OCI-LY1 (cell line): ENCODE data around the gene TMEM62.
"Not testable (repeated sequence)": the region's sequence is repeated elsewhere in the genome, so short reads cannot be mapped to it uniquely, and the experiment has no call there.

Source experiments
- H2AFZ ChIP-seq: fragments of 200-600 bp; sonication (generic), shearing (Covaris generic); 2 replicates; pipeline ENCODE4 v1.6.0; 2014; ENCODE audit warnings: antibody characterized with exemption, mild to moderate bottlenecking, low read length
- H3F3A ChIP-seq: fragments of 200-600 bp; sonication (generic), shearing (Covaris generic); 2 replicates; pipeline ENCODE4 v1.6.0; 2014; ENCODE audit warnings: mild to moderate bottlenecking, antibody characterized with exemption, low read length, moderate library complexity; ENCODE audit not compliant: insufficient read depth
- H3K27ac ChIP-seq: fragments of 200-600 bp; sonication (generic); 2 replicates; pipeline ENCODE4 v1.5.1; 2014; ENCODE audit warnings: low read length, mixed run types, mild to moderate bottlenecking, low read depth; ENCODE audit not compliant: poor library complexity, severe bottlenecking
- H3K27me3 ChIP-seq: fragments of 200-600 bp; sonication (generic); 2 replicates; pipeline ENCODE4 v1.6.0; 2014; ENCODE audit warnings: antibody characterized with exemption, mild to moderate bottlenecking, low read length, moderate library complexity; ENCODE audit not compliant: insufficient read depth
- H3K36me3 ChIP-seq: fragments of 200-600 bp; sonication (generic); 2 replicates; pipeline ENCODE4 v1.6.1; 2014; ENCODE audit warnings: mild to moderate bottlenecking, antibody characterized with exemption, low read length, moderate library complexity, mixed read lengths; ENCODE audit not compliant: insufficient read depth
- H3K4me1 ChIP-seq: fragments of 200-600 bp; sonication (generic); 2 replicates; pipeline ENCODE4 v1.5.1; 2014; ENCODE audit warnings: mild to moderate bottlenecking, low read length, moderate library complexity; ENCODE audit not compliant: insufficient read depth, severe bottlenecking
- H3K4me2 ChIP-seq: fragments of 200-600 bp; sonication (generic), shearing (Covaris generic); 2 replicates; pipeline ENCODE4 v1.6.1; 2014; ENCODE audit warnings: low read length
- H3K4me3 ChIP-seq: fragments of 200-600 bp; sonication (generic); 2 replicates; pipeline ENCODE4 v1.5.1; 2014; ENCODE audit warnings: low read length, low read depth, mild to moderate bottlenecking, mixed read lengths; ENCODE audit not compliant: poor library complexity, severe bottlenecking
- H3K79me2 ChIP-seq: fragments of 200-600 bp; shearing (Covaris generic); 2 replicates; pipeline ENCODE4 v1.6.1; 2016; ENCODE audit warnings: mixed run types, low read length, mixed read lengths; ENCODE audit not compliant: insufficient read depth
- H3K9ac ChIP-seq: fragments of 200-600 bp; sonication (generic), shearing (Covaris generic); 2 replicates; pipeline ENCODE4 v1.6.1; 2014; ENCODE audit warnings: mild to moderate bottlenecking, low read length, mixed read lengths
- H3K9me2 ChIP-seq: fragments of 200-600 bp; sonication (generic), shearing (Covaris generic); 2 replicates; pipeline ENCODE4 v1.6.1; 2014; ENCODE audit warnings: low read depth, mild to moderate bottlenecking, low read length, mixed read lengths
- H3K9me3 ChIP-seq: fragments of 200-600 bp; shearing (Covaris generic); 2 replicates; pipeline ENCODE4 v1.6.1; 2014; ENCODE audit warnings: low read length, mixed read lengths
- H4K20me1 ChIP-seq: fragments of 200-600 bp; sonication (generic), shearing (Covaris generic); 2 replicates; pipeline ENCODE4 v1.6.0; 2016; ENCODE audit warnings: mild to moderate bottlenecking, low read length; ENCODE audit not compliant: insufficient read depth
- CTCF ChIP-seq: fragments of 200-600 bp; sonication (generic), shearing (Covaris generic); IDR thresholded peaks from 2 replicates; pipeline ENCODE4 v1.5.1; 2017; ENCODE audit warnings: mild to moderate bottlenecking, antibody characterized with exemption, low read length, moderate library complexity, mixed read lengths
- EZH2 ChIP-seq: fragments of 200-600 bp; sonication (generic), shearing (Covaris generic); IDR thresholded peaks from 2 replicates; pipeline ENCODE4 v1.8.0; 2017; ENCODE audit warnings: borderline replicate concordance, mixed run types, mild to moderate bottlenecking, antibody characterized with exemption, low read length, moderate library complexity, mixed read lengths

The TMEM62 gene

DNA sequence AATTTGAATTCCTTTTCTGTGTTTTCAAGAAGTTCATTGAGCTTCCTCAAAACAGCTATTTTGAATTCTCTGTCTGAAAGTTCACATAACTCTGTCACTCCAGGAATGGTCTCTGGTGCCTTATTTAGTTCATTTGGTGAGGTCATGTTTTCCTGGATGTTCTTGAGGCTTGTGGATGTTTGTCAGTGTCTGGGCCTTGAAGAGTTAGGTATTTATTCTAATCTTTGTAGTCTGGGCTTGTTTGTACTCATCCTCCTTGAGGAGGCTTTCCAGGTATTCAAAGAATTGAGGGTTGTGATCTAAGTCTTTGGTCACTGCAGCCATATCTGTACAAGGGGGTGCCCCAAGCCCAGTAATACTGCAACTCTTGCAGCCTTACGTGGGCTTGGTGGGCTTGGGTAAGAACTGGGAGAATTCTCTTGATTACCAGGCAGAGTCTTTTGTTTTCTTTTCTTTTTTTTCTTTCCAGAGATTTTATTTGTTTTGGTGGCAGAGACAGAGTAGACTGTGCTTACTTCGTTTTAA lies 32.5 kb downstream of the TMEM62 start:
- Histone ChIP-seq H2AFZ (no peak overlapping the region), H3K27me3 (no peaks in the 10 kb centered on the region), H3K9ac (no peak overlapping the region), H3K4me3 (no peak overlapping the region), H3K4me1 (no peaks in the 10 kb centered on the region), H3K9me2 (no peaks in the 10 kb centered on the region), H3K27ac (no peak overlapping the region), H3K36me3 (peaks cover 58% of the 10 kb centered on the region), H3K9me3 (no peaks in the 10 kb centered on the region), H3F3A (no peaks in the 10 kb centered on the region), H3K4me2 (no peak overlapping the region), H4K20me1 (no peaks in the 10 kb centered on the region), H3K79me2 (no peaks in the 10 kb centered on the region)
- TF ChIP-seq EZH2 (no peak), CTCF (no peak)

GRCh38 chr15:43167261-43167660 lies 33.9 kb downstream of the TMEM62 start:
- not testable (repeated sequence) for H2AFZ ChIP-seq, H3F3A ChIP-seq, H3K9me2 ChIP-seq, H3K4me3 ChIP-seq, H3K4me1 ChIP-seq, H3K27ac ChIP-seq, H3K4me2 ChIP-seq, H3K9me3 ChIP-seq, H4K20me1 ChIP-seq, H3K27me3 ChIP-seq, H3K79me2 ChIP-seq, H3K9ac ChIP-seq
- peaks cover 58% of the 10 kb centered on the region for H3K36me3 ChIP-seq

- 0 out of 2 replicates have a peak, but pooled peaks cover 3% of the 10 kb centered on the region for H3K9me3 ChIP-seq
- no peaks in the 10 kb centered on the region for H3K9me2 ChIP-seq
- no peak overlapping the region for H3K27ac ChIP-seq
- no peaks in the 10 kb centered on the region for H3K27me3 ChIP-seq
- H3K4me2 ChIP-seq, result no peak overlapping the region
- TF ChIP-seq CTCF (no peak), EZH2 (no peak)
- H3K9ac ChIP-seq, result no peak overlapping the region
- no peaks in the 10 kb centered on the region for H4K20me1 ChIP-seq
- H3K79me2 ChIP-seq, result no peaks in the 10 kb centered on the region
- no peaks in the 10 kb centered on the region for H3K4me1 ChIP-seq
- H3F3A ChIP-seq, result no peaks in the 10 kb centered on the region
- H3K4me3 ChIP-seq, result no peak overlapping the region
- H2AFZ ChIP-seq, result no peak overlapping the region
- H3K36me3 ChIP-seq, result peaks cover 66% of the 10 kb centered on the region
These were observed 35.1 kb downstream of the TMEM62 start for GRCh38 chr15:43168192-43169107.
